Measurements from ENCODE around the gene SOHLH1.

The SOHLH1 gene

DNA sequence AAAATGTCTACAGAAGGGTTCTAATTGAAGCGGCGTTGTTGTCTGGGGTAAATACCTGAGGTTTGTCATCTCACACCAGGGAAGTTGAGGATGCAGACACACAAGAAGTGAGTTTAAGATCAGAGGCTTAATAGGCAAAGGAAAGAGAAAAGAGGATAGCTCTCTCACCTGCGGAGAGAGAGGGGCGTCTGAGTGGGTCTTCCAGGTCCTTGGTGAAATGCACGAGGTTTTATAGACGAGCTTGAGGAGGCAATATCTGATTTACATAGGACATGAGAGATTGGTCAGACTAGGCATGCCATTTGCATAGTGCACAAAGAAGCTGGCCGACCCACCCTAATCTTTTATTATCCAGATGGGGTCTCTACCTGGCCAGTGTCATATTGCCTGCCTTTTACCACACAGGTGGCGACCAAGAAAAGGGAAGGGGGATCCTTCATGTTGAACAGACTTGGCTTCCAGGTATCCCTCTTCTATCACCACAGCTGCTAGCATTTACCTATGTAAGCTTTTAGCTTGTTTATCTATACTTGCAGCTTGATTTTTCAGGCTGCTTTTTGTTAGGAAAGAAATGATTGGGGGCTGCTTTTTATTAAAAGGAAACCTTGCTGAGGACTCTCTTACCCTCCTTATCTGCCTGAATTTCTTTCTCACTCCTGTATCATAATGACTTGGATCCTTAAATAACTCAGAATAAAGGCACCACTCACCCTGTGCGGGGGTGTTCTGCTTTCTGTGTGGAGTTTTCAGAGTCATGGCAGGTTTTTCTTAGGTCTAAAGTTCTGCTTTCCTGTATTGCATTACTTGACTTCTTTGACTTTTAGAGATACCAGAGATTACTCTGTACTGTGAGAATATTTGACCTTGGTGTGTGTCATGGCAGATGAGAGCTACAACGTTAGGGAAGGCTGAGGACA, 50.5 kb downstream of the SOHLH1 start:
- DNase-seq (ENCODE audit: low spot score): no peak
- ChIA-PET CTCF (no interaction called here), POLR2A (ENCODE audit: low non-redundant PET) (no interaction called here)
- H3K27ac ChIP-seq: no peak overlapping the region
- TF ChIP-seq, protein P1, sequence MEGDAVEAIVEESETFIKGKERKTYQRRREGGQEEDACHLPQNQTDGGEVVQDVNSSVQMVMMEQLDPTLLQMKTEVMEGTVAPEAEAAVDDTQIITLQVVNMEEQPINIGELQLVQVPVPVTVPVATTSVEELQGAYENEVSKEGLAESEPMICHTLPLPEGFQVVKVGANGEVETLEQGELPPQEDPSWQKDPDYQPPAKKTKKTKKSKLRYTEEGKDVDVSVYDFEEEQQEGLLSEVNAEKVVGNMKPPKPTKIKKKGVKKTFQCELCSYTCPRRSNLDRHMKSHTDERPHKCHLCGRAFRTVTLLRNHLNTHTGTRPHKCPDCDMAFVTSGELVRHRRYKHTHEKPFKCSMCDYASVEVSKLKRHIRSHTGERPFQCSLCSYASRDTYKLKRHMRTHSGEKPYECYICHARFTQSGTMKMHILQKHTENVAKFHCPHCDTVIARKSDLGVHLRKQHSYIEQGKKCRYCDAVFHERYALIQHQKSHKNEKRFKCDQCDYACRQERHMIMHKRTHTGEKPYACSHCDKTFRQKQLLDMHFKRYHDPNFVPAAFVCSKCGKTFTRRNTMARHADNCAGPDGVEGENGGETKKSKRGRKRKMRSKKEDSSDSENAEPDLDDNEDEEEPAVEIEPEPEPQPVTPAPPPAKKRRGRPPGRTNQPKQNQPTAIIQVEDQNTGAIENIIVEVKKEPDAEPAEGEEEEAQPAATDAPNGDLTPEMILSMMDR (conservative IDR thresholded peaks at IDR 0.05; ENCODE audit: low read depth): no peak

GRCh38 chr9:135647884-135648283, 51.4 kb downstream of the SOHLH1 start:
- TF ChIP-seq, protein P1 (conservative IDR thresholded peaks at IDR 0.05; ENCODE audit: low read depth): no peak
- CTCF ChIA-PET: no interaction called here
- no peak overlapping the region for H3K27ac ChIP-seq
- POLR2A ChIA-PET (ENCODE audit: low non-redundant PET): no interaction called here
- DNase-seq (ENCODE audit: low spot score): no peak

DNA sequence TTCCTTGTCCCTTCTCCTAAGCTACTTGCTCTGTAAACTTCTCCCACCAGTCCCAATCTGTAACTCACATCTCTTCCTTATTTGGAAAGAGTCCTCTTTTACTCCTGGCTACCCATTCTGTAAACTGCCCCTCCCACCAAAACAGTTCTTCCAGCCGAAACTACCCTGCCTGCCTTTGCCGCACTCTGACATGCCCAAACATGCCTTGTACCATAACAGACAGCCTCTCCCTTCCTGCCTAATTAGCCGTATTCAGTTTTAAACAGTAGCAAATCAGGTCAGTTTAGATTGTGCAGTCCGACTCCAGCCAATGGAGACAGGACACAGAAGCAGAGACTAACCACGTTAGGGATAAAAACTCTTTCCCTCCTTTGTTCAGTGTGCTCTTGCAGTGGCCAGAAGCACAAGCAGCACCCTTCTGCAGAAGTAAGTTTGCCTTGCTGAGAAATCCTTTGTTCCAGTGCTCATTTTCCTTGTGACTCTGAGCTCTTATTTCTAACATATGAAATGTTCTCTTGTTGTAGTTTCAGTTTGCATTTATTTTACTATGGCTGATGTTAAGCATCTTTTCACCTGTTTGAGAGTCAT, 54.6 kb downstream of the SOHLH1 start:
- no peak overlapping the region for H3K27ac ChIP-seq
- POLR2A ChIA-PET (ENCODE audit: low non-redundant PET): no interaction called here
- DNase-seq (ENCODE audit: low spot score): no peak
- CTCF ChIA-PET: interaction anchor here (0.6 kb wide), 1 partner anchor 12 kb away, joined by 3 read pairs; no protein-coding TSS in a partner anchor
- TF ChIP-seq, protein P1 (conservative IDR thresholded peaks at IDR 0.05; ENCODE audit: low read depth): no peak
